Fibroblast of skin of abdomen (primary cell): Measurements from ENCODE around the gene LCN9.
"Not testable (repeated sequence)": the region's sequence is repeated elsewhere in the genome, so short reads cannot be mapped to it uniquely, and the experiment has no call there.

Experiments
- DNase-seq: peaks from one replicate; pipeline ENCODE4 v3.0.0-alpha.2; 2013

Gene LCN9

DNA sequence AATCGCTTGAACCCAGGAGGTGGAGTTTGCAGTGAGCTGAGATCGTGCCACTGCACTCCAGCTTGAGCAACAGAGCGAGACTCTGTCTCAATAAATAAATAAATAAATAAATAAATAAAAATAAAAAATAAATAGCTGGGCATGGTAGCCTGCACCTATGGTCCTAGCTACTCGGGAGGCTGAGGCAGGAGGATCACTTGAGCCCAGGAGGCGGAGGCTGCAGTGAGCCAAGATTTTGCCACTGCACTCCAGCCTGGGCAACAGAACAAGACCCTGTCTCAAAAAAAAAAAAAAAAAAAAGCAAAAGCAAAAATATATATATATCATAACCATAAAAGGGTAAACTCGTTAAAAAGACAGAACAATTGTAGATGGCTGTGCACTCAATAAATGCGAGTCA, 9.7 kb downstream of the LCN9 start:
- not testable (repeated sequence) for DNase-seq

DNA sequence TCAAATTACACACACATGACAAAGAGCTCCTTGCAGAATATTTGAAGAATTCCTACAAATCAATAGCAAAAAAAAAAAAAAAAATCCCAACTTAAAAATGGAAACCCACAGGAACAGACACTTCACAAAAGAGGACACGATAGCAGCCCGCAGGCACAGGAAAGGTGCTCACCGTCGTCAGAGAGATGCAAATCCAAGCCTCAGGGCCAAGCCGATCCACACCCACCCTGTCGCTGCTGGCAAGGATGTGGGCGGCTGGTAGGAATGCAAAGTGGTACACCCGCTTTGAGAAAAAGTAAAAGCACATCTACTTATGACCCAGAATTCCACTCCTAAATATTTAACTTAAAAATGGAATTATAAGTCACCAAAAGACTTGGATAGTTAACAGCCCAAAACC, 10.8 kb downstream of the LCN9 start:
- DNase-seq, result no peak

DNA sequence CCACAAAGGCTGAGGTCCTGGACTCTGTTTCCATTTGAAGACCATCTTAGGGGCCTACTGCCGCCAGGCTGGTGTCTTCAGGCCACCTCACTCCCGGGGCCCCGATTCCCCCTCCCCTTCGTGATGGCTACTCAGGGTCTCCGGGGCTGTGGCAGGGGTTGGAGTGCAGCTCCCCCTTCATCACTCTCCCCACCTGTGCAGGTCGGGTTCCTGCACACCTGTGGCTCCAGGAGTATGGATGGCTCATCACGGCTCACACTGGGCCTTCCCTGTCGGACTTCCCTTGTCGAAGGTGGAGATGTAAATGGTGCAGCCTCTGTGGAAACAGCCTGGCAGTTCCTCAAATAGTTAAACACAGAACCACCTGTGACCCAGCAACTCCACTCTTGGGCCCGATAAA, 11.9 kb downstream of the LCN9 start:
- no peak for DNase-seq

DNA sequence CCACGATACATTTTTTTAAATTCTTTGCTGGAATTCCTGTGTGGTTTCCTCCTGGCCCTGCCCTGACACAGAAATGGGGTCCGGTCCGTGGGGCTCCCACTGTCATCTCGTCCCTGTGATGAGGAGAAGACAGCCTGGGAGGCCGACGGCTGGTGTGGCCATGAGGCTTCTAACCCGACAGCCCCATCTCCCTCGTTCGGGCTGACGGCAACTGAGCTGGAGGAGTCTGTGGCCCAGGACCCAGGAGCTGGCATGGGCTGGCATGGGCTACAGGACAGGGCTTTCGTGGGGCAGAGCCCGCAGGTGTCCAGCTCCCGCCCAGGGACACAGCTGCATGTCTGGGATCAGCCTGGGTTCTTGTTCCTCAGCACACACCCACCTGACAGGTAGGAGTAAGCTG, 13.8 kb downstream of the LCN9 start:
- no peak for DNase-seq

DNA sequence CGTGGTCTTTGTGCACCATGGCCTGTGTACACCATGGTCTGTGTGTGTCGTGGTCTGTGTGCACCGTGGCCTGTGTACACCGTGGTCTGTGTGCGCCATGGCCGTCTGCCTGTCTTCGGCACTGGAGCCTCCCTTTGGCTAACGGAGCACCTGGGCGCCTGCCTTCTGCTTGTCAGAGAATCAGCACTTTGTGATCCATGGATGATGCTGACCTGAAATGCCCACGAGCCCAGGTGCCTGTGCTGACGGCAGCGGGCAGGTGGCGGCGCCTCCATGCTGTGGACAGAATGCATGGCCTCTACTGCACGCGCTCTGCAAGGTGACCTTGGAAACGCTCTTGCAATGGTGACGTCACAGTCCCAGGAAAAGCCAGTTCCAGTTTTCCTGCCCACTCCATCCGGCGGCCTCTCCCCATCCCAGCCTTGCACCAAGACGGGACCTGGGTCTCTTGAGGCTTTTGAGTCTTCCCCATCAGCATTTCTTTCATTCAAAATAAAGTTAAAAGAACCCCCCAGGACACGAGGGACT, 14.6 kb downstream of the LCN9 start:
- DNase-seq, result no peak

DNA sequence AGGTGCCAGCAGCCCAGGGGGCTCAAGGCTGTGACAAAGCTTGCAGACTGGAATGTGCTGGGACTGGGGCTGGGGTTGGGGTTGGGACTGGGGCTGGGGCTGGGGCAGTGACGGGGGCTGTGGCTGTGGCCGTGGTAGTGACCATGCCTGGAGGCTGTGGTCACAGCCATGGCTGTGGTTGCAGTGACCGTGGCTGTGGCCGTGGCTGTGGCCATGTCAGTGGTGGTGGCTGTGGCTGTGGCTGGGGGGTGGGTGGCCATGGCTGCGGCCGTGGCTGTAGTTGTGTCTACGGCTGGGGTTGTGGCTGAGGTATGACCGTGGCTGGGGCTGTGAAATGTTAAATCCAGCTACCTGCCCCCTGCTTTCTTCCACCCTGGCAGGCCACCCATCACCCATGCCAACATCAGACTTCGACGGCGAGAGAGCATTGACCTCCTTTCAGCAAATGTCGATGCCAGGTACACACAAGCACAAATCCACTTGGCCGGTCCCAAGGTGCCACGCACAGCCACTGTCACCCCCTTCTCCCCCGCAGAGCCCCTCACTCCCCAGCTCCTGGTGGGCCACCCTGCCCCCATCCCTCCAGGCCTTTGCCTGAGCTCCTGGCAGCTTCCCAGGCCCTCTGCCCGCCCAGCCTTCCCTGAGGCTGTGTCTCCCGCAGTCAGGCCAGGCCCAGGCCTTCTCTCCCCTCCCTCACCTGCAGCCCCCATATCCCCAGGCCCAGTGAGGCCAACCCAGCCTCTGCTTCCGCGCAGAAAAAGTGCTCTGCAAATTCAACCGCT, 15.3 kb downstream of the LCN9 start:
- DNase-seq, result no peak

DNA sequence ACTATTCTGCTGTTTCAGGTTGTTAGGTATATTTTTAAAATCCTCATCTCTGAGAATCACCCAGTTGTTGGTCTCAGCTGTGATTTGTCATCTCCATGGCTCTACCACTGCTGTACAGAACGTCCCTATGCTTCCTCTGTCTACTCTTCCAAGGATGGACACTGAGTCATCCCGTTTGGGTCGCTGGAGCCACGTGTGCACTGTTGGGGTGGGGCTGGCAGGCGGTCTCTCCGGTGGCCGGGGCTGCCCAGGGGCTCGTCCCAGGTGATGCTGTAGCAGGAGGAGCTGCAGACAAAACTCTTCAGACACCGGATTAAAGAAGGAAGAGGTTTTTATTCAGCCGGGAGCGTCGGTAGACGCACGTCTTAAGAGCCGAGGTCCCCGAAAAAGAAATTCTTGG, 16.9 kb downstream of the LCN9 start:
- no peak for DNase-seq

DNA sequence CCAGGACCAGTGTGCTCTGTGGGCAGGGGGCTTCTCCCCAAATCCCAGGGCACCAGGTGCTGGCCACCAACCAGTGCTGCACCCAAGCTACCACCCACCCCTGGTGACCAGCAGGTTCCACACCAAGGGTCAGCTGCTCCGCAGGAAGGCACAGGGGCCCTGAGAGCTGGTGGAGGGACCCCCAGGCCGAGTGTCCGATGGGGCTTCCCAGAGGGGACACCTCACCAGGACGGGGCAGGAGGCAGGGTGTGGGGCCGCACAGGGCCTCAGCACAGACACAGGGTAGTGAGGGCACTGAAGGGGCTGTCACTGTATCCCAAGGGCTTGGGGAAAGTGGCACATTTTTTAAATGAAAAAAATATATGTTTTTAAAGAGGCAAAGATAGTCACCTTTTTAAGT, 18.1 kb downstream of the LCN9 start:
- no peak for DNase-seq

DNA sequence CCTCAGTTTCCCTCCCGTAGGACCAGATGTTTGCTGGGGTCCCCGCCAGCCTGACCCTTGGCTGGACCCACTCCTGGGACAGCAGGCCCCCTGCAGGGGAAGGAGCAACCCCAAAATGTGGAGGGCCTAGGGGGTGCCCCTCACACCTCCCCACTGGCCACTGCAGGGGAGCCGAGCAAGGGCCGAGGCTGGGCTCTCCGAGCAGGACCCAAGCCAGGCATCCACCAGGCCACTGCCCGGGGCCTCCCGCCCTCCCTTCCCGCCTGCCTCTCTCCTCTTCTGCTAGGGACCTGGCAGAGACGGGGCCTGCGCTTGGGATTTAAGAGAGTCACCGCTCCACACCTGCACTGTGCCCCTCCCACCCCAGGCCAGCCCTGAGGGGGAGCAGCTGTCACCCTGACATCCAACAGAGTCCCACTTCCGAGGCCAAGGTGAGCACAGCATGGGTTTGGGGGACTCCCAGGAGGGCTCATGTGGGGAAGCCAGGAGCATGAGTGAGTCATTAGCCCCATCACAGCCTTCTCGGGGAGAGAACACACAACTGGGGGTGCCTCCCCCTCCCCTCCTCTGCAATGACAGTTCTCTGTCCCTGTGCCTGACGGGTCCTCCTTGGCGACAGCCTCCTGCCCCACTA, 20.4 kb downstream of the LCN9 start:
- no peak for DNase-seq

DNA sequence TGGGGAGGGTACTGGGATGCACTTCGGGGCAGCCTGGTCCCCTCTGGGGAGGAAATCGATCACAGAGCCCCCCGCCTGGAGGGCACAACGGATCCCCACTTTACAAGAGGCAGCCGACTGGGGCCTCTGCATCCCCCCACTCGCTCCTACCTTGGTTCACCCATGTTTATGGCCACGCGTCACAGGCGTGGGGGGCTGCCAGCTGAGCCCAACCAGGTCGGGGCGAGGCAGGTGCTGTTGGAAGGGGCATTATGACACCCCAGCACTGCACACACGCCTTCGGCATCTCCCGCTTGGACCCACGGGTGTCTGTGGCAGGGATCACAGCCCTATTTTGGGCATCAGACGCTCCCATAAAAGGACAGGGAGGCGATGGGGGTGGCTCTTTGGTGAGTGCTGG, 21.6 kb downstream of the LCN9 start:
- no peak for DNase-seq

DNA sequence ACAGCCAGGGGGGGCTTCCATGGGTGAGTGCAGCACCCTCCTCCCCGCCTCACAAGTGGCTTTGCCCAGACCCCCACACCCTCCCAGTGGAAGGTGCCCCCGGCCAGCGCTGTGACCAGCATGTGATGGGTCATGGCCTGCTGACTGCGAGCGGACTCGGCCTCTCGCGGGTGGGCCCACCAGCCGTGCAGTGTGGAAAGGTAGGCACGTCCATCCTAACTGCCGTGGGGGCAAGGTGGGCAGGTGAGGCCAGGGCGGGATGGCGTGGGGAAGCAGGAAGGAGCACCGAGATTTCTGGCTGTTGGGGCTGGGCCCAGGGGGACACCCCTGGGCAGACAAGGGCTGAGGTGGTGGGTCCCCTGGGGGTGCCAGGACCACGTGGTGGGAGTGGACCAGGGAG, 24.1 kb downstream of the LCN9 start:
- DNase-seq, result no peak

DNA sequence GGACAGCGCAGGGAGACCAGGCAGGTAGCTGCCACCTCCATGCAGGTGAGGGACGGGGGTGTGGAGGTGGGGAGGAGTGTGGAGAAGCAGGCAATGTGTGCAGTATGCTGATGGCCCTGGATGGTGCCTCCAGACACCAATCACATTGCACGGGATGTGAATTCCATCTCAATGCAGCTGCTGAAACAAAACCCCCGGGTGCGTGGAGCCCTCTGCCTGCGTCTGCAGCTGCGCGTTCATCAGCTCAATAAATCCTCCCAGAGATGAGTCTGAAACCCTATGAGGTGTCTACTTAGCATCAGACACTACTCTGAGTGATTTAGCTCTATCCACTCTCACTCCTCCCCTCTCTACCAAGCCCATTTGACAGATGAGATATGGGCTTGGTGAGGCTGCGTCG, 25.9 kb downstream of the LCN9 start:
- DNase-seq, result no peak

DNA sequence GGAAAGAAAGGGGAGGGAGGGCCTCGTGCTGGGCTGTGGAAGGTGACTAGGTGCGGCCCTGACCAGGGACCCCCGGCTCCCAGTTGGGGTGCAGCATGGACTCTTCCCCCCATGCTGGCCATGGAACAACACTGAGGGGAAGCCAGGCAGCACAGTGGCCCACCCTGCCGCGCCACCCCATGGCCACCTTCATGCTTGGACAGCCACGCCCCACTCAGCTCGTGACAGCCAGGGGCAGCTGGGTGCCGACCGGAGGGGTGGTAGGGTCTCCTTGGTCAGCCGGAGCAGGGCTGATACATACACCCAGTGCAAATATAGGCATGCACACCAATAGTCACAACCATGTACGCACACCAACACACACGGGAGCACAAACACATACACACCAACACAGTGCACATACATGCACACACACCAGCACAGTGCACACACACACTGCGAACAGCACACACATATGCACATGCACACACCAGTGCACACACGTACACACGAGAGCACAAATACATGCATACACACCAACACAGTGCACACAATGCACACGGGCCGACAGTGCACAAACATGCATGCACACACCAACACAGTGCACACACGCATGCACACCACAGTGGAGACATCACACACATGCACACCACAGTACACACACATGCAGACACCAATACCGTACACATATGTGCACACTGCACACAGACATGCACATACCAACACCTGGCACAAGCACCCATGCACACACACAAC, 27.9 kb downstream of the LCN9 start:
- DNase-seq, result no peak

DNA sequence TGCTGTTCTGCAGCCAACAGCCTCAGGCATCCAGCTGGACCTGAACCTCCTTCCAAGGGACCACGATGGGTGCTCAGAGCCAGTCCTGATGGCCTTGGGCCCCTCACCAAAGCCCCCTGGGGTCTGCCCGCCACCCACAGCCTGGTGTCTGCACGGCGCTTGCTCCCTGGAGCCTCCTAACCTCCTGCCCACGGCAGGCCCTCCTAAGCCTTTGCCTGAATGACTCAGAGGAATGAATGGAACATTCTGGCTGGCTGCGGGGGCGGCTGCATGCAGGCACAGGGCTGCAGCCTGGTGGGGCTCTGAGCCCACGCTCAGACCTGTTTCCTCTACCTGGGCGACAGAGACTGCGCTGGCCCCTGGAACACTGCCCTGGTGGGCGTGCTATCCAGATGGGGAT, 29.3 kb downstream of the LCN9 start:
- no peak for DNase-seq

DNA sequence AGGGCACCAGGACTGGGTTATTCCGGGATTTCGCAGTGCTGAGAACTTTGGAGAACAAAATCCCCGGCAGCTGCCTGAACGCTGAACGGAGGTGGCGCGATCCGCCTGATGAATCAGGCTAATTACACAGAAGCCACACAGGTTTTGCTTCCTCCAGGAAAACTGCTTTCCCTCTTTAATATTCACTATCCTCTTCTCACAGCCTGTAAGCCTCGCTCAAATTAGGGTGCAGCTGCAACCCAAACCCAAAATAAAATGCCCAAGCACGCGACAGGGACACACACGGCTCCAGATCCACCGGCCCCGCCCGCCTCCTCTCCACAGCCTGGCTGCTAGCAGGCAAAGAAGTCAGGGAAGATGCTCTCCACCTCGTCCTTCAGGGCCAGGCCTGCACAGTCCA, 30.2 kb downstream of the LCN9 start:
- DNase-seq, result no peak

DNA sequence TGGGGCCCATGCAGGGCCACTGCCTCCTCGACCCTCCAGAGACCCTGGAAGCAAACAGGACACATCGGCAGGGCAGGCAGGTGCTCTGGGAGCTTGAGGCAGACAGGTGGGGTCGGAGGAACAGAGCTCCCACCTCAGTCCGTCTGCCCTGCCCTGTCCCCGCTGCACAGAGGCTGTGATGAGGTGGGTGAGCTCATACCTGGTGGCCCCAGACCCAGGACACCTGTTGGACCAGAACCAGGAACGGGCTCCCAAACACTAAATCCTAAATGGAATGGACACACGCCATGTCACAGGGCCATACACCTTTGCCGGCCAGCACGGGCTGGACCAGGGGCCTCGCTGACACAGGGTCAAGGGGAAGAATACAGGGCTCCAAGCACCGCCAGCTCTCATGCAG, 30.7 kb downstream of the LCN9 start:
- no peak for DNase-seq

DNA sequence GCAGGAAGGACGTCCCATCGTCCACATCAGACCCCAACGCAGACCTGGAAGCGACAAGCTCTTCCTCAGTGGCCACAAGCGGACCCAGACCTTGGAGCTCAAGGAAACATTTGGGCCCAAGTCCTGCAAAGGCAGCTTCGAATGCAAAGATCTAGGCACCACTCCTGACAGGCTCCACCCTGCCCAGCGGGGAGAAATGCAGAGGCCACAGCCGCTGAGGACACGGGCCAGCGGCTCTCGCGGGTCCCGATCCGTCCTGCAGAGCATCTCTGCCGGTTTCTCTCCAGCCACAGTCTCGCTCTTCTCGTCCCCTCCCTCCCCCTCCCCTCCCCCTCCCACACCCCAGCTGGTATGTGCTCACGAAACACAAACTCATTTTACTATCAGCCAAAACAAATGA, 31.3 kb downstream of the LCN9 start:
- DNase-seq, result no peak

DNA sequence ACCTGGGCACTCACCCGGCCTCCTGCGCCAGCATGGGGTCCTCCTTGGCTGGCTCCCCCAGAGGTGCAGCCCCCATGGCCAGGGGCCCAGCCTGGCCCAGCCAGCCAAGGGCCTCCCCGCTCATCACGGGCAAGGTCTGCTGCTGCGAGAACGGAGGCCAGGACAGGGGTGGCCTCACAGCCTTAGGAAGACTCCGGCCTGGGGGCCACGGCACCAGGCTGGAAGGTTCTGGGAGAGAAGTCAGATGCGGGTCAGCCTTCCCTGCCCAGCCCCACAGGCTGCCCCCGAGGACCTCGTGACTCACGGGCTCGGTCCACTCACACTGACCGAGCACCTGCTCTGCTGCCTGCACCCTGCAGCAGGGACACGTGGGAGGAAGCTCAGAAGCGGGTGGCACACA, 31.9 kb downstream of the LCN9 start:
- DNase-seq, result no peak

DNA sequence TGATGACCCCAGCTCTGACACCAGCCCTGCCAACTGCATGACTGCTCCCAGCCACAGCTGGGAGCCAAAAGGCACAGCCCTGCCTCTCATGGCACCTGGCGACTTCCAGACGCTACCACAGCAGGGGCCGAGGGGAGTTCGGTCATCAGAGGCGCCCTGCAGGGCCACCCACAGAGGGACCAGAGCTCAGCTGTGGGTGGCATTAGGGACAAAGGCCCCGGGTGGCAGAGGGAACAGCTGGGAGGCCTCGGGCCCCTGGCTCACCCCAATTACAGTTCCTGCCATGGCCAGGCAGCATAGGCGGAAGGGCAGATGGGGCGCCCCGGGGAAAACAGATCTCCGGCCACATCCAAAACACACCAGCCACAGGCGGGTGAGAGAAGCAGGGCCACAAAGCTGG, 32.5 kb downstream of the LCN9 start:
- DNase-seq, result no peak

DNA sequence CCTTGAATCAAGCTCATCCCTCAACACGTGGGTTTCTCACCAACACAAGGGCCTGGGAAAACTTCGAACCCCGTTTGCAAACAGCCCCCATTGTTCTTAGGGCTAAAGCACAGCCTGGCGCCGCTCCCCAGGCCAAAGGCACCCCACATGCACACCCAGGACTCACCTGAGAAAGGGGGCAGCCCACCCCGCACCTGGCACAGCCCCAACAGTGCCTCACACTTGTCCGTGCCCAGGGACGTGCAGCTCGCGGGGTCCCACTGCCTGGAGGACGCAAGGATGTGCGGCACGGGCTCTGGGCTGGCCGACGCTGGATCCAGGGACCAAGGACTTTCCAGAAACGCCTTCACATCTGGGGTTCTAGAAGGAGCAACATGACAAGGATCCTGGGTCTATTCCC, 33.3 kb downstream of the LCN9 start:
- DNase-seq, result no peak

DNA sequence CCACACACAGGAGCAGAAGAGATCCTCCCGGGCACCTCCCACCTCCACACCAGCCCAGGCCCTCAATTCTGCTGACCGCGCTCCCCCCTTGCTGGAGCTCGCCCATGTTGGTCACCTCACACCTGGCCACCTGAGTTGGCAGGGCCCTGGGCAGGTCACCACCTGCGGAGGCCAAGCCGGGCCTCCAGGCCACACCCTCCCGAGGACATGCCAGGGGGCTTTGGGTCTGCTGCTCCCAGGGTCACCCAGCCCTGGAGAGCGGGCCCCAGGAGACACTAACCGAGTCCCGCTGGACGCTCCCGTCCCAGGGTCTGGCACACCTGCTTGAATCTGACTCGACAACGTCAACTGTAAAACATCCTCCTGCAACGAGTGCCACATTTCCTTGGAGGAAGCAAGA, 34.1 kb downstream of the LCN9 start:
- no peak for DNase-seq

DNA sequence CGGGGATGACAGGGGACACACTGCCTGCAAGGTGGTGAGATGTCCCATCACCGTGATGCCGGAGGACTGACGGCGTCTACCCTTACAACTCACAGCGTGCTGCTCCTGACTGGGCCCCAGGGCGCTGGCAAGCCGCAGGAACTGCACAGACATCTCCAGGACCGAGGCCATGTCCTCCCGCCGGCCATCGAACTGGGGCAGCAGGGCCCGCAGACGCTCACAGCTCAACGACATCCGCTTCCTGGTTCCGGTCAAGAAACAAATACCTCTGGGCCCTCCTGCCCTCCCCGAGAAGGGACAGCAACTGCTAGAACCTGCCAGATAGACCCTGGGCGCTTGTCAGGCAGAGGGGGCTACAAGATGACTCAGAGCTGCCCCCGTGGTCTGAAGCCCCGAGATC, 35.1 kb downstream of the LCN9 start:
- no peak for DNase-seq

DNA sequence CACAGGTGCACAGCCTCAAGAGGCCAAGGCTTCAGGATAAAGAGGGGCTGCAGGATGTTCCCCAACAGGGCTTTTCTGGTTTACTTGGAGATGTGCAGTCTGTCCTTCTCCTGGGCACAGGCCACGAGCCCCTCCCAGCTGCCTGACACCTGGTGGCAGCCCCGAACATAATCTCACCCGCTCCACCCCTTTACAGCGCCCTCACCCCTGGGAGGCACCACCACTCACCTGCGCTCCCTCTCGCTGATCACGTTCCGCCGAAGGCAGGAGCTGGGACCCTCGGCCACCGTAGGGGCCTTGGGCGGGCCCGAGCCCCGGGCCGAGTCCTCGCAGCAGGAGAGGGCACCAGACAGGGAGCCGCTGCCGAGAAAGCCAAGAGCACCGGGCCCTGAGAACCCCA, 35.7 kb downstream of the LCN9 start:
- no peak for DNase-seq

DNA sequence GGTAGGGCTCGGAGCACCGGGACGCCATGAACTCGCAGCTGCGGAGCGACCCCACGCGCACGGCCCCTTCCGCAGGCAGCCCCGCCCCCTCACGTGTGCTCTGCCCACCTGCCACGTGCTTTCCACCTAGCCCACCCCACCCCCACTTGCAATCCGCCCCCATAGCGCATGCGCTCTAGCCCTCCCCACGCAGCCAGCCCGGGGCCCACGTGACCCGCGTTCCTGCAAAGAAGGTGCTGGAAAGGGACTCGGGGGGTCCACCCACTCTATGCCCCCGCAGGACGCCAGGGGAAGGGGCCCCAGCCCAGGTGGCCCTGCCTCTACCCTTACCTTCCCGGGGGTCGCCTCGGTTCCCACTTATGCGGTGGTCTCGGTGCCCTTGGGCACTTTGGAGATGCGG, 36.3 kb downstream of the LCN9 start, which contains the start of gene SOHLH1:
SOHLH1 (minus strand) TSS at position 42 of the 400 bp plus-strand sequence; CDS start at position 28, 14 bp downstream.
- no peak for DNase-seq
